Measurements from ENCODE around the gene LSM8.
"Not testable (repeated sequence)": the region's sequence is repeated elsewhere in the genome, so short reads cannot be mapped to it uniquely, and the experiment has no call there.

LSM8 gene

GRCh38 chr7:118233799-118234198 lies 49.8 kb downstream of the LSM8 start:
- Mint-ChIP-seq H3K27ac (no peak overlapping the region), H3K4me3 (no peak overlapping the region), H3K27me3 (no peaks in the 10 kb centered on the region), H3K9me3 (no peaks in the 10 kb centered on the region), H3K36me3 (no peaks in the 10 kb centered on the region), H3K4me1 (no peaks in the 10 kb centered on the region)

- Mint-ChIP-seq H3K4me3 (no peak overlapping the region), H3K27me3 (no peaks in the 10 kb centered on the region), H3K9me3 (peaks cover 4% of the 10 kb centered on the region), H3K27ac (no peak overlapping the region), H3K36me3 (no peaks in the 10 kb centered on the region), H3K4me1 (no peaks in the 10 kb centered on the region)
These were observed 55.0 kb downstream of the LSM8 start for GRCh38 chr7:118239014-118239413.

GRCh38 chr7:118240320-118240719 lies 56.4 kb downstream of the LSM8 start:
- not testable (repeated sequence) for H3K4me1 Mint-ChIP-seq, H3K36me3 Mint-ChIP-seq, H3K9me3 Mint-ChIP-seq, H3K4me3 Mint-ChIP-seq, H3K27ac Mint-ChIP-seq, H3K27me3 Mint-ChIP-seq

Measured in activated naive CD4-positive, alpha-beta T cell treated with anti-CD3 and anti-CD28 coated beads, Interleukin-2, amount 50 U/mL, for 24 hours (primary cell).